Limb (tissue), 2 donors: ENCODE results near the gene TMEM208.

Experiments used
- DNase-seq, 2 donors: peaks; one replicate each; pipeline ENCODE4 v3.0.0-alpha.2; 2016; ENCODE audit errors: extremely low spot score in 2 of 2

The TMEM208 gene

GRCh38 chr16:67191995-67192681 is 34.8 kb upstream of the TMEM208 start, which contains the start of gene E2F4:
TSS of gene E2F4 (plus strand) at chr16:67192155. CDS start at chr16:67192228, 73 bp downstream.
- DNase-seq, result peak; percentile 92 to 93

GRCh38 chr16:67192781-67193361 is 34.1 kb upstream of the TMEM208 start:
- no peak for DNase-seq

GRCh38 chr16:67193536-67193935 is 33.4 kb upstream of the TMEM208 start:
- no peak for DNase-seq

- no peak for DNase-seq
Observed at GRCh38 chr16:67194260-67194659, 32.7 kb upstream of the TMEM208 start.

- DNase-seq, result no peak
Observed at GRCh38 chr16:67195676-67196075, 31.3 kb upstream of the TMEM208 start.

GRCh38 chr16:67196881-67197280 is 30.0 kb upstream of the TMEM208 start:
- no peak for DNase-seq

- DNase-seq, result no peak
Observed at GRCh38 chr16:67197704-67198103, 29.2 kb upstream of the TMEM208 start.

- DNase-seq, result no peak
Observed at GRCh38 chr16:67198238-67198734, 28.6 kb upstream of the TMEM208 start.

- DNase-seq, result no peak
Observed at GRCh38 chr16:67199011-67199807, 27.7 kb upstream of the TMEM208 start, which contains the start of gene ELMO3. TSS of gene ELMO3 (plus strand) at chr16:67199131. CDS start at chr16:67199327, 196 bp downstream.

- no peak for DNase-seq
Observed at GRCh38 chr16:67199808-67200198, 27.1 kb upstream of the TMEM208 start.

GRCh38 chr16:67200491-67200890 is 26.4 kb upstream of the TMEM208 start:
- DNase-seq, result no peak

- no peak for DNase-seq
Observed at GRCh38 chr16:67201411-67202345, 25.3 kb upstream of the TMEM208 start.

- no peak for DNase-seq
Observed at GRCh38 chr16:67202426-67202825, 24.5 kb upstream of the TMEM208 start.

GRCh38 chr16:67202956-67203493 is 23.9 kb upstream of the TMEM208 start:
- DNase-seq, result no peak

GRCh38 chr16:67204076-67204475 is 22.9 kb upstream of the TMEM208 start:
- DNase-seq, result no peak

GRCh38 chr16:67206129-67206837 is 20.6 kb upstream of the TMEM208 start:
- DNase-seq, result no peak

GRCh38 chr16:67206838-67207248 is 20.1 kb upstream of the TMEM208 start:
- DNase-seq, result no peak

- no peak for DNase-seq
Observed at GRCh38 chr16:67207249-67208091, 19.5 kb upstream of the TMEM208 start.
